ENCODE measurements around the gene HPS5. TPM values are rescaled to one million over a fixed set of nuclear protein-coding genes. Genes with fewer than 3 reads are reported as not detected.

The HPS5 gene
- total and polyA plus RNA-seq, 2 donors (not counting 3 experiments of a cell fraction or from before 2014, with no cell fraction given) = 4.7 to 14.1 TPM

DNA sequence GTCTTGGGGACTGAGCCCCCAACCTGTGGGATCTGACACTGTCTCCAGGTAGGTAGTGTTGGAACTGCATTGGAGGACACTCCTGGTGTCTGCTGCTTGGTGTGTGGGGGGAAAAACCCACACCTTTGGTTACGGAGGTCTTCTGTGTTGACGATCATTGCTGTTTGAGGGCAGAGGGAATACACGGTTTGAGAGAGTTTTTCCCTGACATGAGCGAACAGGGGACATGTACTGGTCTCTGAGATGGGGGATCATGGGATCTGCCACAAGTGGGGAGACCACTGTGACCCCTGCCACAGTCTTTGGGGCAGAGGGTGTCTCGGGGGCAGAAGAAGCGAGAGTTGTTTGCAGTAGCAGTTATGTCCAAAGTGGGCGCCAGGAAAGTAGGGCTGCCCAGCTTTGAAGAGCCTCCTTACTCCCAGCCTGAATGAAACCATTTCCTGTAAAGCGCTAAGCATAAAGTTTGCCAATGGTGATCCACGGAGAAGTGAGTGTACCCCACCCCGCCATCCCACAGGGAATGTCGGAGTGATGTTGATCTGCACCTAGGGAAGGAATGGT, 68.1 kb downstream of the HPS5 start:
- Histone ChIP-seq H4K20me1 (replicated peaks; ENCODE audit: control insufficient read depth, extremely low read depth, insufficient read depth, low read length) (no peaks in the 10 kb centered on the region), H3K79me2 (ENCODE audit: control insufficient read depth, insufficient read depth, low read length) (no peaks in the 10 kb centered on the region), H3K27ac (ENCODE audit: insufficient read depth, low read depth, low read length) (no peak overlapping the region), H3K9me1 (replicated peaks; ENCODE audit: control insufficient read depth, extremely low read depth, insufficient read depth, low read length) (no peaks in the 10 kb centered on the region), H3K4me1 (ENCODE audit: control insufficient read depth, extremely low read depth, insufficient read depth, low read length) (no peaks in the 10 kb centered on the region), H3K9ac (replicated peaks; ENCODE audit: extremely low read depth, insufficient read depth, low read length) (no peak overlapping the region), H3K27me3 (ENCODE audit: control insufficient read depth in 2 of 2, insufficient read depth in 2 of 2, low read length in 2 of 2) (no peaks in the 10 kb centered on the region), H3K36me3 (ENCODE audit: control insufficient read depth in 2 of 2, extremely low read depth in 1 of 2, insufficient read depth in 2 of 2, low read length in 2 of 2) (no peaks in the 10 kb centered on the region), H3K4me3 (replicated peaks in 1 of 3; ENCODE audit: insufficient read depth in 1 of 3, low read depth in 1 of 3, low read length in 3 of 3) (no peak overlapping the region), H3K4me2 (ENCODE audit: insufficient read depth, low read length) (no peak overlapping the region), H3K9me3 (replicated peaks; ENCODE audit: control insufficient read depth, insufficient read depth, low read length) (no peaks in the 10 kb centered on the region), H2AFZ (ENCODE audit: low read depth, low read length) (no peak overlapping the region)
- TF ChIP-seq MYC (IDR thresholded peaks at IDR 0.05; ENCODE audit: low read depth, low read length) = no peak
- TF ChIP-seq JUN (IDR thresholded peaks at IDR 0.05; ENCODE audit: borderline replicate concordance, insufficient read depth, insufficient read length, low read depth) = no peak
- TF ChIP-seq GATA2 (IDR thresholded peaks at IDR 0.05; ENCODE audit: insufficient read depth, insufficient read length, low read depth, low read length) = no peak
- TF ChIP-seq FOS (IDR thresholded peaks at IDR 0.05; ENCODE audit: borderline replicate concordance, insufficient read depth, low read length) = no peak
- TF ChIP-seq POLR2A (IDR thresholded peaks at IDR 0.05; ENCODE audit: low read depth, low read length) = no peak
- no peak for TF ChIP-seq POLR2AphosphoS5 (IDR thresholded peaks at IDR 0.05; ENCODE audit: insufficient read depth, low read depth, low read length)
- TF ChIP-seq EZH2 (IDR thresholded peaks at IDR 0.05; ENCODE audit: borderline replicate concordance, low read depth, low read length, severe bottlenecking) = no peak
- TF ChIP-seq, protein P1, sequence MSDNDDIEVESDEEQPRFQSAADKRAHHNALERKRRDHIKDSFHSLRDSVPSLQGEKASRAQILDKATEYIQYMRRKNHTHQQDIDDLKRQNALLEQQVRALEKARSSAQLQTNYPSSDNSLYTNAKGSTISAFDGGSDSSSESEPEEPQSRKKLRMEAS (IDR thresholded peaks at IDR 0.05; ENCODE audit: insufficient read depth, insufficient read length) = no peak
- TF ChIP-seq, protein P2, sequence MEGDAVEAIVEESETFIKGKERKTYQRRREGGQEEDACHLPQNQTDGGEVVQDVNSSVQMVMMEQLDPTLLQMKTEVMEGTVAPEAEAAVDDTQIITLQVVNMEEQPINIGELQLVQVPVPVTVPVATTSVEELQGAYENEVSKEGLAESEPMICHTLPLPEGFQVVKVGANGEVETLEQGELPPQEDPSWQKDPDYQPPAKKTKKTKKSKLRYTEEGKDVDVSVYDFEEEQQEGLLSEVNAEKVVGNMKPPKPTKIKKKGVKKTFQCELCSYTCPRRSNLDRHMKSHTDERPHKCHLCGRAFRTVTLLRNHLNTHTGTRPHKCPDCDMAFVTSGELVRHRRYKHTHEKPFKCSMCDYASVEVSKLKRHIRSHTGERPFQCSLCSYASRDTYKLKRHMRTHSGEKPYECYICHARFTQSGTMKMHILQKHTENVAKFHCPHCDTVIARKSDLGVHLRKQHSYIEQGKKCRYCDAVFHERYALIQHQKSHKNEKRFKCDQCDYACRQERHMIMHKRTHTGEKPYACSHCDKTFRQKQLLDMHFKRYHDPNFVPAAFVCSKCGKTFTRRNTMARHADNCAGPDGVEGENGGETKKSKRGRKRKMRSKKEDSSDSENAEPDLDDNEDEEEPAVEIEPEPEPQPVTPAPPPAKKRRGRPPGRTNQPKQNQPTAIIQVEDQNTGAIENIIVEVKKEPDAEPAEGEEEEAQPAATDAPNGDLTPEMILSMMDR (IDR thresholded peaks at IDR 0.05; ENCODE audit: extremely low read depth in 1 of 2, insufficient read depth in 1 of 2, low read depth in 1 of 2, low read length in 2 of 2) = no peak
- CTCF ChIA-PET = interaction anchor here (1.8 kb wide), 1 partner anchor 10 kb away, joined by 15 read pairs; no protein-coding TSS in a partner anchor
- FAIRE-seq (no peak), DNase-seq (ENCODE audit: low read depth, low spot score) (no peak)
- no TSS peak for BruUV-seq (replicated peaks)
- intact Hi-C loops (cut with micrococcal nuclease) (no loop called here), dilution Hi-C loops (cut with MboI; ENCODE audit: extremely low pct_ligation_motif_present, low sequenced_read_pairs) (no loop called here)
- POLR2A ChIA-PET = no interaction called here

All from endothelial cell of umbilical vein (primary cell).